Measurements from ENCODE around the gene WNT3A.

DNA sequence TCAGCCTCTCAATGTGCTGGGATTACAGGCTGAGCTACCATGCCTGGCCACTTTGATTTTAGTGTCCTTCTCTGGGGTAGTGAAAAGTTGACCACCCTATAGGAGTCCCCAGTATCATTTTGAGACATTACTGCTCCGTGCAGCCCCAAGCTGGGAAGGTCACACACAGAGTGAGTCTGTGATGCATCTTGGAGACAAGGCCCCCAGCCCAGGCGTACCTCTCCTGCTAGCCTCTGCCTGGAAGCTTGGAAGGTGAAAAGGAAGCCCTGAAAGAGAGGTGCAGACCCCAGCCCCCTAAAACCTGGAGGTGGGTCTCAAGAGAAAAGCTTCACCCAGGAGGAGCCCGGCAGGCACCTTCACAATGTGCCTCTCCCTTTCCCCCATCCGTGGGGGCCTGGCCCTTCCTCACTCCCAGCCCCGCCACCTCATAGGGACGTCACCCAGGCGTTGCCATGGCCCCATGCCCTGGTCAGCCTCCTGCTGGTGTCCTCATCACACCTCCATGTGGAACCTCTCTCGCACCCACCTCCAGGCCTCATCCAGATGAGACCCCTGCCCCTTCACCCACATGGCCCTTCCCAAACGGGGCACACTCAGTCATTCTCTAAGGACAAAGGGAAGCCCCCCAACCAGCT is 70.1 kb downstream of the WNT3A start:
- TF ChIP-seq POLR2AphosphoS5 (IDR thresholded peaks at IDR 0.05; ENCODE audit: borderline replicate concordance, low read depth, low read length) (no peak), EZH2 (IDR thresholded peaks at IDR 0.05) (no peak), FOXP2 (optimal IDR thresholded peaks at IDR 0.05; ENCODE audit: control extremely low read depth, extremely low read length, insufficient read depth) (no peak)
